K562 (cell line): ENCODE results near the gene ACSL5. TPM values are rescaled to one million over a fixed set of nuclear protein-coding genes. Genes with fewer than 3 reads are reported as not detected.

ENCODE experiments used
- ATAC-seq: fragments of 200-7000 bp; cut with Tn5 transposase; 3 replicates; pipeline ENCODE4 v1.9.1; 2020; ENCODE audit warnings: moderate library complexity
- BruUV-seq: library from RNA; stranded (reverse); fragments of 400-500 nt; replicated peaks from 2 replicates; lab custom pipeline; 2021; lab: Mats Ljungman, UMichigan
- CTCF ChIA-PET: fragments of 300-600 bp; formaldehyde crosslinking; extraction: SDS; loops from one replicate; lab custom pipeline; 2021; ENCODE audit warnings: low intra/inter-chr PET ratio; lab: Yijun Ruan, JAX
- POLR2A ChIA-PET: fragments of 300-600, 350-650 bp; sonication (Branson Sonifier 250); formaldehyde crosslinking; extraction: SDS; loops from one replicate; lab custom pipeline; 2021; ENCODE audit warnings: antibody characterized with exemption, inconsistent platforms; lab: Yijun Ruan, JAX
- DNase-seq, 4 experiments: peaks; one replicate each; pipeline versions ENCODE4 v3.0.0 to v3.0.0-alpha.2; 2011 to 2018; ENCODE audit warnings: low spot score in 3 of 4, mixed read lengths in 3 of 4; ENCODE audit errors: extremely low read depth in 1 of 4
- FAIRE-seq: peaks from 2 replicates; lab custom pipeline; 2011; peaks lifted over from hg19 to GRCh38; lab: Jason Lieb, UNC
- H2AFZ ChIP-seq: 2 replicates; pipeline ENCODE4 v1.6.0; 2011; ENCODE audit warnings: low read depth, low read length, control low read depth, inconsistent platforms
- H3K27ac ChIP-seq: fragments of 200-600 bp; 3 replicates; pipeline ENCODE4 v1.8.0; 2011; ENCODE audit warnings: low read depth, mild to moderate bottlenecking, control low read depth, inconsistent platforms, low read length, moderate library complexity, mixed read lengths; ENCODE audit errors: extremely low read depth
- H3K27me3 ChIP-seq, 2 experiments: fragments of 300-600 bp in 1 of 2; 2 replicates in 1 of 2; 3 replicates in 1 of 2; pipeline versions ENCODE4 v1.6.0 to v1.8.0; 2011; ENCODE audit warnings: inconsistent platforms in 2 of 2, low read length in 2 of 2, mild to moderate bottlenecking in 1 of 2, mixed read lengths in 1 of 2, moderate library complexity in 1 of 2; ENCODE audit not compliant: control insufficient read depth in 2 of 2, insufficient read depth in 2 of 2
- H3K36me3 ChIP-seq: fragments of 300-600 bp; 3 replicates; pipeline ENCODE4 v1.8.0; 2011; ENCODE audit warnings: mild to moderate bottlenecking, low read length, inconsistent platforms; ENCODE audit not compliant: control insufficient read depth, insufficient read depth
- H3K4me1 ChIP-seq, 2 experiments: fragments of 200-600 bp in 1 of 2; replicated peaks in 1 of 2; 2 replicates in 1 of 2; 3 replicates in 1 of 2; pipeline versions ENCODE4 v1.5.1 to v1.8.0; 2011; ENCODE audit warnings: inconsistent platforms in 2 of 2, low read length in 2 of 2, mild to moderate bottlenecking in 1 of 2, mixed read lengths in 1 of 2, moderate library complexity in 1 of 2; ENCODE audit not compliant: control insufficient read depth in 2 of 2, insufficient read depth in 2 of 2
- H3K4me2 ChIP-seq: 2 replicates; pipeline ENCODE4 v1.6.1; 2011; ENCODE audit warnings: low read length, control low read depth, inconsistent platforms, mixed read lengths; ENCODE audit not compliant: insufficient read depth
- H3K4me3 ChIP-seq: fragments of 200-600 bp; sonication (generic), shearing (Covaris generic); 2 replicates; pipeline ENCODE4 v1.5.1; 2016; ENCODE audit warnings: control low read depth, inconsistent platforms
- H3K79me2 ChIP-seq: fragments of 200-600 bp; 3 replicates; pipeline ENCODE4 v1.8.0; 2011; ENCODE audit warnings: low read length, inconsistent platforms; ENCODE audit not compliant: control insufficient read depth, insufficient read depth
- H3K9ac ChIP-seq, 2 experiments: 2 replicates each; pipeline versions ENCODE4 v1.6.0 to v1.6.1; 2011; ENCODE audit warnings: low read depth in 2 of 2, low read length in 2 of 2, control low read depth in 1 of 2, inconsistent platforms in 1 of 2, mild to moderate bottlenecking in 1 of 2, mixed read lengths in 1 of 2; ENCODE audit not compliant: insufficient read depth in 1 of 2
- H3K9me1 ChIP-seq: one replicate; pipeline ENCODE4 v1.6.0; 2011; ENCODE audit warnings: inconsistent platforms, mild to moderate bottlenecking, low read length, moderate library complexity; ENCODE audit not compliant: control insufficient read depth, insufficient read depth
- H3K9me3 ChIP-seq: replicated peaks from 2 replicates; pipeline ENCODE4 v1.5.1; 2011; ENCODE audit warnings: low read depth, low read length, inconsistent platforms; ENCODE audit not compliant: control insufficient read depth, insufficient read depth
- H4K20me1 ChIP-seq: replicated peaks from 2 replicates; pipeline ENCODE4 v1.6.1; 2011; ENCODE audit warnings: low read length, inconsistent platforms, mixed read lengths; ENCODE audit not compliant: control insufficient read depth, insufficient read depth
- HNRNPK ChIP-seq: fragments of 200-400 bp; formaldehyde crosslinking; IDR thresholded peaks from one replicate; pipeline ENCODE4 v1.6.1; 2018; ENCODE audit warnings: mild to moderate bottlenecking, low read depth, low read length; ENCODE audit not compliant: poor library complexity, severe bottlenecking
- PCBP1 ChIP-seq: fragments of 200-400 bp; formaldehyde crosslinking; IDR thresholded peaks from 2 replicates; pipeline ENCODE4 v1.6.1; 2018; ENCODE audit warnings: mild to moderate bottlenecking, low read depth, low read length; ENCODE audit not compliant: poor library complexity, severe bottlenecking
- PCBP2 ChIP-seq: fragments of 200-400 bp; formaldehyde crosslinking; IDR thresholded peaks from 2 replicates; pipeline ENCODE4 v1.6.1; 2018; ENCODE audit warnings: low read length, low read depth, mild to moderate bottlenecking, moderate library complexity; ENCODE audit not compliant: poor library complexity, severe bottlenecking
- ZNF79 ChIP-seq: fragments of 250-450 bp; sonication (Bioruptor Pico); IDR thresholded peaks from 2 replicates; pipeline ENCODE4 v1.4.0; 2020; ENCODE audit warnings: low read depth, mild to moderate bottlenecking, moderate library complexity
- WGBS: fragments of 100-300 bp; shearing (Covaris generic); methylation state at CpG from one replicate; pipeline ENCODE4 v1.1.6; 2016; ENCODE audit warnings: low coverage, mixed read lengths; ENCODE audit not compliant: insufficient coverage; ENCODE audit errors: missing lambda C conversion rate; 5-methylcytosine and 5-hydroxymethylcytosine counted together
- in situ Hi-C: fragments of 300-500 bp; cut with MboI; formaldehyde crosslinking; loops from 4 replicates; pipeline ENCODE4 v1.15.0; 2018; ENCODE audit warnings: inconsistent platforms, mixed read lengths
- intact Hi-C: fragments of 100-400 bp; cut with micrococcal nuclease; formaldehyde crosslinking; loops from 2 replicates; pipeline ENCODE4 v1.14.2; 2022
- polyA plus RNA-seq, 8 experiments: library from polyadenylated mRNA; depleted of rRNA in 4 of 8; stranded (reverse) in 5 of 8; unstranded in 3 of 8; fragments of >200 nt; fragmentation: Nextera tagmentation in 2 of 8; fragmentation: Illumina TruSeq in 1 of 8; extraction: Ambion mirVana in 2 of 8; extraction: Trizol in 1 of 8; gene quantifications; 2 replicates each; pipeline versions ENCODE4 v1.2.1 to v1.2.3, GENCODE V29; 2011 to 2014; ENCODE audit warnings: inconsistent platforms in 1 of 8, missing spikeins in 1 of 8
- total RNA-seq, 7 experiments: library from RNA; depleted of rRNA in 6 of 7; stranded (reverse); fragments of >200 nt in 6 of 7; fragmentation: Illumina TruSeq in 2 of 7; extraction: Trizol in 2 of 7; gene quantifications; 2 replicates each; pipeline versions ENCODE4 v1.2.1 to v1.2.3, GENCODE V29; 2011 to 2021; ENCODE audit warnings: low replicate concordance in 1 of 7

Gene ACSL5
- total and polyA plus RNA-seq, 9 of the 15 experiments (the other 6 are each of a cell fraction or from before 2014, with no cell fraction given), result 0.19 to 1.4 (median 0.55) TPM

GRCh38 chr10:112454910-112455779, 81.2 kb downstream of the ACSL5 start:
- no peaks in the 10 kb centered on the region for H3K4me1 ChIP-seq
- H3K4me3 ChIP-seq, result no peak overlapping the region
- H2AFZ ChIP-seq, result no peak overlapping the region
- 0 out of 3 replicates have a peak, but pooled peaks cover 6% of the 10 kb centered on the region for H3K36me3 ChIP-seq
- ChIA-PET CTCF (no interaction called here), POLR2A (no interaction called here)
- H3K9me3 ChIP-seq, result no peaks in the 10 kb centered on the region
- in situ Hi-C loops (no loop called here), intact Hi-C loops (no loop called here)
- no peak for DNase-seq
- no peaks in the 10 kb centered on the region for H4K20me1 ChIP-seq
- no peaks in the 10 kb centered on the region for H3K27me3 ChIP-seq
- H3K27ac ChIP-seq, result no peak overlapping the region
- TF ChIP-seq PCBP1, result peak; percentile 75
- TF ChIP-seq HNRNPK, result peak; percentile 74
- TF ChIP-seq PCBP2, result peak; percentile 80
- TF ChIP-seq ZNF79 (CRISPR knock-in tag), result no peak
- BruUV-seq, result no TSS peak
- no peak for ATAC-seq
- no peaks in the 10 kb centered on the region for H3K9me1 ChIP-seq
- peaks cover 3% of the 10 kb centered on the region; the same call in 1 of the 3 replicates for H3K79me2 ChIP-seq
- H3K9ac ChIP-seq, result no peak overlapping the region
- FAIRE-seq, result no peak
- no peak overlapping the region for H3K4me2 ChIP-seq
- WGBS, result 80% methylated on average over 1 of the region's 3 CpGs
